AG09319 (cell line): ENCODE data around the gene MRI1.
"Not testable (repeated sequence)": the region's sequence is repeated elsewhere in the genome, so short reads cannot be mapped to it uniquely, and the experiment has no call there.

Source experiments
- DNase-seq: peaks from one replicate; pipeline ENCODE4 v3.0.0-alpha.2; 2010; ENCODE audit warnings: low read depth; ENCODE audit errors: extremely low read depth
- TF ChIP-seq, protein P1 (sequence below): IDR thresholded peaks from 2 replicates; pipeline ENCODE4 v1.5.1; 2011; ENCODE audit warnings: low read depth, mild to moderate bottlenecking, inconsistent platforms, low read length, moderate library complexity

Gene MRI1

GRCh38 chr19:13768510-13768909 lies 4.2 kb downstream of the MRI1 start:
- TF ChIP-seq, protein P1, sequence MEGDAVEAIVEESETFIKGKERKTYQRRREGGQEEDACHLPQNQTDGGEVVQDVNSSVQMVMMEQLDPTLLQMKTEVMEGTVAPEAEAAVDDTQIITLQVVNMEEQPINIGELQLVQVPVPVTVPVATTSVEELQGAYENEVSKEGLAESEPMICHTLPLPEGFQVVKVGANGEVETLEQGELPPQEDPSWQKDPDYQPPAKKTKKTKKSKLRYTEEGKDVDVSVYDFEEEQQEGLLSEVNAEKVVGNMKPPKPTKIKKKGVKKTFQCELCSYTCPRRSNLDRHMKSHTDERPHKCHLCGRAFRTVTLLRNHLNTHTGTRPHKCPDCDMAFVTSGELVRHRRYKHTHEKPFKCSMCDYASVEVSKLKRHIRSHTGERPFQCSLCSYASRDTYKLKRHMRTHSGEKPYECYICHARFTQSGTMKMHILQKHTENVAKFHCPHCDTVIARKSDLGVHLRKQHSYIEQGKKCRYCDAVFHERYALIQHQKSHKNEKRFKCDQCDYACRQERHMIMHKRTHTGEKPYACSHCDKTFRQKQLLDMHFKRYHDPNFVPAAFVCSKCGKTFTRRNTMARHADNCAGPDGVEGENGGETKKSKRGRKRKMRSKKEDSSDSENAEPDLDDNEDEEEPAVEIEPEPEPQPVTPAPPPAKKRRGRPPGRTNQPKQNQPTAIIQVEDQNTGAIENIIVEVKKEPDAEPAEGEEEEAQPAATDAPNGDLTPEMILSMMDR: no peak
- DNase-seq: no peak

DNA sequence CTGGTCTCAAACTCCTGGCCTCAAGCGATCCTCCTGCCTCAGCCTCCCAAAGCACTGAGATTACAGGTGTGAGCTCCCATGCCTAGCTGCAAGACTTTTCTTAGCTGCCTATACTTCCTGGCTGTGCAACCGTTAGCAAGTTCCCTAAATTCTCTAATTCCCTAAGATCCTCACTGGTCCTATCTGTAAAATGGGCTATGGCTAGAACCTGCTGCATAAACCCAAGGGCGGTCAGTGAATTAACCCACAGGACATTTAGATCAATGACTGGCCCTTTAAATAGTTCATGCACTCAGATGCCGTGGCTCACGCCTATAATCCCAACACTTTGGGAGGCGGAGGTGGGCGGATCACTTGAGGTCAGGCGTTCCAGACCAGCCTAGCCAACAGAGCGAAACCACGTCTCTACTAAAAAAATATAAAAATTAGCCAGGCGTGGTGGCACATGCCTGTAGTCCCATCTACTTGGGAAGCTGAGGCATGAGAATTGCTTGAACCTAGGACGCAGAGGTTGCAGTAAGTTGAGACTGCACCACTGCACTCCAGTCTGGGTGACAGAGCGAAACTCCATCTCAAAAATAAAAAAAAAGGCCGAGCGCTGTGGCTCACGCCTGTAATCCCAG lies 5.8 kb downstream of the MRI1 start:
- no peak for DNase-seq
- TF ChIP-seq, protein P1: no peak

DNA sequence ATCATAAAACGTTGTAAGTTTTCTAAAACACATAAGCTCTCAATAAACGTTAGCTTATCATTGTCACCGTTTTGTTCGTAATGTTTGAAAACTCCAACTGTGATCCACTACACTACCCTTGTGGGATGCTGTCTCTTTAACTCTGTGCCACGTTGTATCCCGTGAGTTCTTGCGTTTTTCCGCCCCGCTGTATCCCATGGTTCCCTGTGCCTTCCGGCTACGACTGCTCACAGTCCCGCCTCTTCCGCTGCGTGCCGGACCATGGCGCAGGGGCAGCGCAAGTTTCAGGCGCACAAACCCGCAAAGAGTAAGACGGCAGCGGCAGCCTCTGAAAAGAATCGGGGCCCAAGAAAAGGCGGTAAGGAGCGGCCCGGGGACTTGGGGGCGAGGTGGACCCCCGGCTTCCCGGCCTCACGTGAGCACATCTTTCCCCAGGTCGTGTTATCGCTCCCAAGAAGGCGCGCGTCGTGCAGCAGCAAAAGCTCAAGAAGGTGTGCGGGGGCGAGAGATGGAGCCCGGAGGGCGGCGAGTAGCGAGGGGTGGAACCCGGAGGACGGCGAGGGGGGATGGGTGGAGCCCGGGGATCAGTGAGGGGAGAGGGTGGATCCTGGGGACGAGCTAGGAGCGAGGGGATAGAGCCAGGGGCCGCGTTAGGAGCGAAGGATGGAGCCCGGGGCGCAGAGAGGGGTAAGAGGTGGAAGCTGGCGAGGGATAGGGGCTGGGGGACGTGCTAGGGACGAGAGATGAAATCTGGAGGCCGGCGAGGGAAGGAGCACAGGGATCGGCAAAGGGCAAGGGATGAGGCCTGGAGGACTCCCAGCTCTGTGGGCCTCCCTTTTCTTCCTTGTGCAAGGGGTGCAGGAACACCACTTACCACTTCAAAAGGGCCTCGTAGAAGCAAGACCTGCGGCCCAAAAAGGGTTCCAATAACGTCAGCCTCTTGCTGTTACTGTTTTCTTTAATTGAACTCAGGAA lies 10.2 kb downstream of the MRI1 start, which contains the start of gene C19orf53:
TSS of gene C19orf53 (plus strand) at position 240 of the 975 bp plus-strand sequence. CDS start at position 262, 22 bp downstream.
- TF ChIP-seq, protein P1: no peak

GRCh38 chr19:13778398-13778797 lies 14.1 kb downstream of the MRI1 start:
- TF ChIP-seq, protein P1: no peak
- no peak for DNase-seq

More for the DNA sequence above, 10.2 kb downstream of the MRI1 start, which contains the start of gene C19orf53:
- DNase-seq: peak; percentile 77

DNA sequence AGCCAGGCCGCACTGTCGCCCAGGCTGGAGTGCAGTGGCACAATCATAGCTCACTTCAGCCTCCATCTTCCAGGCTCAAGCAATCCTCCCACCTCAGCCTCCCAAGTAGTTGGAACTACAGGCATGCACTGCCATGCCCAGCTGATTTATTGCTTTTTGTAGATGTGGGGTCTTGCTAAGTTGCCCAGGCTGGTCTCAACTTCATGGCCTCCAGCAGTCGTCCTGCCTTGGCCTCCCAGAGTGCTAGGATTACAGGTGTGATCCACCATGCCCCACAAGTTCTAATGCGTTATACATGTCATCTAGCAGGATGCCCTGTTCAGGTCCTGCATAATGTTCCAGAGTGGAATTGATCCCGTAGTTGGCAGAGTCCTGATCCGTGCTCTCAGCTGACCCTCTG lies 14.5 kb downstream of the MRI1 start:
- DNase-seq: no peak
- TF ChIP-seq, protein P1: no peak

DNA sequence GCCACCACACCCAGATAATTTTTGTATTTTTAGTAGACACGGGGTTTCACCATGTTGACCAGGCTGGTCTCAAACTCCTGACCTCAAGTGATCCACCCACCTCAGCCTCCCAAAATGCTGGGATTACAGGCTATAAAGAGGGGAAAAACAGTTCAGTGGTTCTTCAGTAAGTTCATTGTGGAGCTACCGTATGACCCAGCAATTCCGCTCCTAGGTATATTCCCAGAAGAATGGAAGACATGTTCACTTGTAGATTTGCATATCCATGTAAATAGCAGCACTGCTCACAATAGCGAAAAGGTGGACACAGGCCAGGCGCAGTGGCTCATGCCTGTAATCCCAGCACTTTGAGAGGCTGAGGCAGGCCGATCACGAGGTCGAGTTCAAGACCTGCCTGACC lies 15.5 kb downstream of the MRI1 start:
- not testable (repeated sequence) for DNase-seq

- DNase-seq: peak; percentile 83
- TF ChIP-seq, protein P1: no peak
Observed at GRCh38 chr19:13781547-13781946, 17.2 kb downstream of the MRI1 start.
